22Rv1 (cell line): ENCODE results near the gene JUP.

Experiments
- ZFX ChIP-seq: fragments of 450-650 bp; IDR thresholded peaks from 2 replicates; pipeline ENCODE4 v1.6.1; 2017; ENCODE audit warnings: antibody characterized with exemption, borderline replicate concordance
- TF ChIP-seq, protein P1 (sequence below): fragments of 450-650 bp; IDR thresholded peaks from 2 replicates; pipeline ENCODE4 v1.5.1; 2017; ENCODE audit warnings: mild to moderate bottlenecking

DNA sequence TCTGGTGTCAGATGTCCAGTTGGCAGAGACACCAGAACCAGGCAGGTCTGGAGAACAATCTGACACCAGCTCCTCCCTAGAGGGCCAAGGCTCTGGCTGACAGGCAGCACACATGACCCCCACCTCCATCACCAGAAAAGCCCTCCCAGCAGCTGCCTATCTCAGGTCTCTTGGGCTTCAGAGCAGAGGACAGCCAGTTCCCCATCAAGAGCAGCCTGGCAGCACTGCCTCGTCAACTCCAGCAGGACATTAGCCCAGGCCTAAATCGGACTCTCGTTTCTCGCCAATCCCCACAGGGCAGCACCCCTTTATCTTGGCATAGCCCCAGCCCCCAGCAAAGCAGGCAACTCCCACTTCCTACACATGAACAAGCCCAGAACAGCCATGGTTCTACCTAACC lies 4.4 kb downstream of the JUP start:
- TF ChIP-seq, protein P1, sequence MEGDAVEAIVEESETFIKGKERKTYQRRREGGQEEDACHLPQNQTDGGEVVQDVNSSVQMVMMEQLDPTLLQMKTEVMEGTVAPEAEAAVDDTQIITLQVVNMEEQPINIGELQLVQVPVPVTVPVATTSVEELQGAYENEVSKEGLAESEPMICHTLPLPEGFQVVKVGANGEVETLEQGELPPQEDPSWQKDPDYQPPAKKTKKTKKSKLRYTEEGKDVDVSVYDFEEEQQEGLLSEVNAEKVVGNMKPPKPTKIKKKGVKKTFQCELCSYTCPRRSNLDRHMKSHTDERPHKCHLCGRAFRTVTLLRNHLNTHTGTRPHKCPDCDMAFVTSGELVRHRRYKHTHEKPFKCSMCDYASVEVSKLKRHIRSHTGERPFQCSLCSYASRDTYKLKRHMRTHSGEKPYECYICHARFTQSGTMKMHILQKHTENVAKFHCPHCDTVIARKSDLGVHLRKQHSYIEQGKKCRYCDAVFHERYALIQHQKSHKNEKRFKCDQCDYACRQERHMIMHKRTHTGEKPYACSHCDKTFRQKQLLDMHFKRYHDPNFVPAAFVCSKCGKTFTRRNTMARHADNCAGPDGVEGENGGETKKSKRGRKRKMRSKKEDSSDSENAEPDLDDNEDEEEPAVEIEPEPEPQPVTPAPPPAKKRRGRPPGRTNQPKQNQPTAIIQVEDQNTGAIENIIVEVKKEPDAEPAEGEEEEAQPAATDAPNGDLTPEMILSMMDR: no peak
- no peak for TF ChIP-seq ZFX
